ENCODE measurements around the gene ZDHHC14.
"Not testable (repeated sequence)": the region's sequence is repeated elsewhere in the genome, so short reads cannot be mapped to it uniquely, and the experiment has no call there.

ZDHHC14 gene

GRCh38 chr6:157569543-157569942 is 188.6 kb downstream of the ZDHHC14 start:
- DNase-seq (ENCODE audit: low read depth, low spot score), result no peak

DNA sequence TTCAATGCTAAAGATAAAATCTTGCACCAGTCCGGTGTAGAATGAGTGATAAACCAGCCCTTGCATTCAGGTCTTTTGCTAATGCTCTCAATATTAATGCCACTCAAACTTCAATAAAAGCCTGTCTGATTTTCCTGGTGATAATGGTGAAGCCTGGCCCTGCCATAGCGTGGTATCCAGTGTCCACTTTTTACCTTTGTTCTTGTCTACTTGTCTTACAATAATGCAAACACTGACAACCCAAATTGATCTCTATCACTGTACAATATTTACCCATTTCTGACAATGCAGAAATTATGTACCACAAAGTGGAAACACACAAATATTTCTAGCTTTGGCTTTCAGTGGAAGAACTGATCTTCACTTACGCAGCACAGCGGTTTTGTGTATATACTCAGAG is 189.1 kb downstream of the ZDHHC14 start:
- no peak for DNase-seq (ENCODE audit: low read depth, low spot score)

DNA sequence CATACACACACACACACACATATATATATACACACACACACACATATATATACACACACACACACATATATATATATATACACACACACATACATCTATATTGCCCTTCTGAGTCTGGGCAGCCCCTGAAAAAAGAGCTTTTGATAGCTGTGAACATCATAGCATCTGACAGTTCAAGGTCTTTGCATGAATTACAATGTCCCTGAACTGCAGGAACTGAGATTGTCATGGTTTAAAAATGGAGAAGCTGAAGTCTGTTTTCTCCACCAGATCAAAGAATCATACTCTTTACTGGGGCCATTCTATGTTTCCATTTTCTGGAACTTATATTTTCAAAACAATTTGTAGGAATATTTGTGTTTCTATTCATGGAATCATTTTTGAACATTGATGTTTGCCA is 189.8 kb downstream of the ZDHHC14 start:
- DNase-seq (ENCODE audit: low read depth, low spot score), result no peak

DNA sequence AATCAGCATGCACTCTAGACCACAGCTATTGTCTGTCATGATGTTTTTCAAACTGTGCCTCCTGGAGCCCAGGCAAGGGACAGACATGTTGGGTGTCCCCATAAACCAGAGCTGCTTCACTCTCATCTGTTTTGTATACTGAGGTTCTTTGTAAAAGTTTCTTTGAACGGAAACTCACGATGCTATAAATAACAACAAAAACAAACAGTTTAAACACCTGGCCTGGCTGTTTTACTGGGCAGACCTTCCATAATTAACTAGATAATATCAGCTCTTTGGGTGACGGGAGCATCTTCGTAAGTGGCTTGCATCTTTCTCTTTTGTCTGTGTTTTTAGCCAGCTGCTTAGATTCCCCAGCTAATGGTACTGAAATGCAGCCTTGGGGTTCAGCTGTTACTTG is 190.3 kb downstream of the ZDHHC14 start:
- no peak for DNase-seq (ENCODE audit: low read depth, low spot score)

DNA sequence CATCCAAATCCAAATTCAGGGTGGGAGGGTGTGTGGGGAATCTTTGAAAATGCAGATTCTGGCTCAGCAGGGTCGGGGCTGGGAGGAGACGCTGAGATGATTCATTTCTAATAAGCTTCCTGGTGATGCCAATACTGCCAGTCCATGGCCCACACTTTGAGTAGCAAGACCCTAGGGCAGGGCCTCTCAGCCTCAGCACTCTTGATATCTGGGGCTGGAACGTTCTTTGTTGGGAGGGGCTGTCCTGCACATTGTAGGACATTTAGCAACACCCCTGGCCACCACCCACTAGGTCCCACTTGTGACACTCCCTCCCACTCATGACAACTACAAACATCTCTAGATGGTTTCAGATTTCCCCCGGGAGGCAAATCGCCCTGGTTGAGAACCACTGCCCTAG is 191.0 kb downstream of the ZDHHC14 start:
- no peak for DNase-seq (ENCODE audit: low read depth, low spot score)

GRCh38 chr6:157574851-157575424 is 193.9 kb downstream of the ZDHHC14 start:
- DNase-seq (ENCODE audit: low read depth, low spot score), result no peak

DNA sequence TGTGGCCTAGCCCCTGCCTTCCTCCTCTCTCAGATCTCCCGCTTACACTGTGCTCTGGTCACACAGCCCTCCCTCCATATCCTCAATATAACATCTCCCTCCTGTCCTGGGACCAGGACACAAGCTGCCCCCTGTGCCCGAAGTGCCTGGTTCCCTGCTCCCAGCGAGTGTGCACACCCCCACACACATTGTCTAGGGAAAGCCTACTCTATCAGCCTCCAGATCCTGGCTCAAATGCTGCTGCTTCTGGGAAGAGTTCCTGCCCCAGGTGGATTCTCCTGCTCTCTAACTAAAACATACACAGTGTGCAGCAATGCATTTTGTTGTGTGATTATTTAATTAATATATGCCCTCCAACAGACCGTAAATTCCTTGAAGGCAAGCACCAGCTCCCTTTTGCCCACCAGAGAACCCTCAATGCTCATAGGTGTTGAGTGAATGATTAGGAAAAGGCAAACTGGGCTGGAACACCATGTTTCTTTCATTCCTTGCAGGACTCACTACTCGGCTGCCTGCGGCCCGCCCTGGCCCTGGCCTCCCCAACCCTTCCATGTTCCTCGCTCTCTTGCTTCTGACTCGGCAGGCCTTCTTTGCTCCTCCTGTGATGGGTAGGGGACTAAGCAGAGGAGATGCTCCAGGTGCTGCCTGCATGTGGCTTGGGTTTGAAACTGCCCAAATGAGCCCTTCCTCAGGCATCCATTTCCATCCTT is 194.6 kb downstream of the ZDHHC14 start:
- DNase-seq (ENCODE audit: low read depth, low spot score), result no peak

GRCh38 chr6:157576991-157577390 is 196.0 kb downstream of the ZDHHC14 start:
- DNase-seq (ENCODE audit: low read depth, low spot score), result not testable (repeated sequence)

DNA sequence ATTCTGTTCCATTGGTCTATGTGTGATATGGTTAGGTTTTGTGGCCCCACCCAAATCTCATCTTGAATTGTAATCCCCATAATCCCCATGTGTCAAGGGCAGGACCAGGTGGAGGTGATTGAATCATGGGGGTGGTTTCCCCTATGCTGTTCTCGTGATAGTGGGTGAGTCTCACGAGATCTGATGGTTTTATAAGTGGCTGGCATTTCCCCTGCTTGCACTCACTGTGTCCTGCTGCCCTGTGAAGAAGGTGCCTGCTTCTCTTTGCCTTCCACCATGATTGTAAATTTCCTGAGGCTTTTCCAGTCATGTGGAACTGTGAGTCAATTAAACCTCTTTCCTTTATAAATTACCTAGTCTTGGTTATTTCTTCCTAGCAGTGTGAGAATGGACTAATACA is 197.5 kb downstream of the ZDHHC14 start:
- not testable (repeated sequence) for DNase-seq (ENCODE audit: low read depth, low spot score)

DNA sequence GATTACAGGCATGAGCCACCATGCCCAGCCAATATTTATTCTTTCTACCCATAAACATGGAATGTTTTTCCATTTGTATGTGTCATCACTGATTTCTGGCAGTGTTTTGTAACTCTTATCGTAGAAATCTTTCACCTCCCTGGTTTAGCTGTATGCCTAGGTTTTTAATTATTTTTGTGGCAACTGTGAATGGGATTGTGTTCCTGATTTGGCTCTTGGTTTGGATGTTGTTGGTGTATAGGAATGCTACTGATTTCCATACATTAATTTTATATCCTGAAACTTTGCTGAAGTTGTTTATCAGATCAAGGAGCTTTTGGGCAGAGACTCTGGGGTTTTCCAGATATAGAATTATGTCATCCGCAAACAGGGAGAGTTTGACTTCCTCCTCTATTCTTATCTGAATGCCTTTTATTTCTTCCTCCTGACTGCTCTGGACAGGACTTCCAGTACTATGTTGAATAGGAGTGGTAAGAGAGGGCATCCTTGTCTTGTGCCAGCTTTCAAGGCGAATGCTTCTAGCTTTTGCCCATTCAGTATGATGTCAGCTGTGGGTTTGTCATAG is 198.6 kb downstream of the ZDHHC14 start:
- no peak for DNase-seq (ENCODE audit: low read depth, low spot score)

- no peak for DNase-seq (ENCODE audit: low read depth, low spot score)
Measured at GRCh38 chr6:157584036-157584435, 203.0 kb downstream of the ZDHHC14 start.

GRCh38 chr6:157585274-157586087 is 204.5 kb downstream of the ZDHHC14 start:
- peak; percentile 6 for DNase-seq (ENCODE audit: low read depth, low spot score)

DNA sequence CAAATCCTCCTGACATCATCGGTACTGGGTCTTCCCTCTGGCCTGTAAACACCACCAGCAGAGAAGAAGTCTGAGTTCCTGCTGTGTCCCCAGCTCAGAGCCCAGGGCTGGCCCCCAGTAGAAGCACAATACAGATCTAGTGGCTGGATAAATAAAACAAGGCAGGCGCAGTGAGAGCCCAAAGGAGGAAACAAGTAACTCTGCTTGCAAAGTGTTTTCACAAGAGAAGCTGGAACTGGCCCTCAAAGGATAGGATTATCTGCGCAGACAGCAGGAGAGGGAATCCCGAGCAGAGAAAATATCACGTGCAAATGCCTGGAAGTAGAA is 205.1 kb downstream of the ZDHHC14 start:
- DNase-seq (ENCODE audit: low read depth, low spot score), result peak; percentile 76

DNA sequence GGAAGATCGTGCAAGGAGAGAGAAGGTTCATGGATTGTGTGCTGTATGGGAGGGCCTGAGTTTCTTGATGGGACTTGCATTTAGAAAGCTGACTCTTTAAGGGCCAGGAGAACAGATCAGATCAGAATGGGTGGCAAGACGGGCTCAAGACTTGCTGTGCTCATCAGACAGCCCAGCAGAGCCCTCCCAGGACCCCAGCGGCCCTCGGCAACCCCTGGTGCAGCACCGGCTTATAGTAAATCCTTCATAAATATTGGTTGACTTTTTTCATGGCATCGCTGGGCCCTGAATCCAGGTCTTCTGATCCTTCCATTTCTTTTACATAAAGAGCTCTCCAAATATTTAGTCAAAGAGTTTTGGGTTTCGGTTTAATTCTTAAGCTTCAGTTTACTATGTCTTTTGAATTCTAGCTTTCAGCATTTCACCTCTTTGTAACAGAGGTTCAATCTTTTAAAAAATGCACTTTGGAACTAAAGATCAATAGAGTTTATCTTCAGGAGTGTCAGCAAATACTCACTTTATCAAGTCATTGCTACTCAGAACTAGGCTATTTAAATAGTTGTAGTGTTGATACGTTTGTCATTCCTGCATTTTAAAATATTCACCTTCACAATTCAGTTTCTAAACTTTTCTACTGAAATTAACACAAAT is 205.6 kb downstream of the ZDHHC14 start:
- DNase-seq (ENCODE audit: low read depth, low spot score), result no peak

GRCh38 chr6:157587127-157587926 is 206.3 kb downstream of the ZDHHC14 start:
- DNase-seq (ENCODE audit: low read depth, low spot score), result no peak

DNA sequence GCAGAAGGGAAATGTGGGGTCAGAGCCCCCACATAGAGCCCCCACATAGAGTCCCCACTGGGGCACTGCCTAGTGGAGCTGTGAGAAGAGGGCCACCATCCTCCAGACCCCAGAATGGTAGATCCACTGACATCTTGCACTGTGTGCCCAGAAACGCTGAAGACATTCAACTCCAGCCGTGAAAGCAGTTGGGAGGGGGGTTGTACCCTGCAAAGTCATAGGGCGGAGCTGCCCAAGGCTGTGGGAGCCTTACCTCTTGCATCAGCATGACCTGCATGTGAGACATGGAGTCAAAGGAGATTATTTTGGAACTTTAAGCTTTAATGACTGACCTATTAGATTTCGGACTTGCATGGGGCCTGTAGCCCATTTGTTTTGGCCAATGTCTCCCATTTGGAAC is 209.7 kb downstream of the ZDHHC14 start:
- DNase-seq (ENCODE audit: low read depth, low spot score), result not testable (repeated sequence)

GRCh38 chr6:157592541-157592940 is 211.6 kb downstream of the ZDHHC14 start:
- DNase-seq (ENCODE audit: low read depth, low spot score), result no peak

DNA sequence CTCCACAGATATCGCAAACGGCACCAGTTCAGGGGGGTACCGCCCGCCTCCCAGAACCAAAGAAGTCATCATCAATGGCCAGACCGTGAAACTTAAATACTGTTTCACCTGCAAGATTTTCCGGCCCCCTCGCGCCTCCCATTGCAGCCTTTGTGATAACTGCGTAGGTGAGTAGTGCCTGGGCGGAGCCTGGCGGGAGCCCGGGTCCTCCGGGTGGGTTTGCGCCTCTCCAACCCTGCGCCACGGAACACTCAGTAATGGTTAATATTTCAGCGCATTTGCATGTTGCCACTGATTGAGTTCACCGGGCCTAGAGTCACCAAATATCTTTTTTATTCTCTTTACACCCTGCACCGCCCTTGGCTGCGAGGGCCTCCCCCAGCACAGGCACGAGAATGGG is 212.0 kb downstream of the ZDHHC14 start:
- DNase-seq (ENCODE audit: low read depth, low spot score), result no peak

- no peak for DNase-seq (ENCODE audit: low read depth, low spot score)
Measured at GRCh38 chr6:157593596-157593995, 212.6 kb downstream of the ZDHHC14 start.

DNA sequence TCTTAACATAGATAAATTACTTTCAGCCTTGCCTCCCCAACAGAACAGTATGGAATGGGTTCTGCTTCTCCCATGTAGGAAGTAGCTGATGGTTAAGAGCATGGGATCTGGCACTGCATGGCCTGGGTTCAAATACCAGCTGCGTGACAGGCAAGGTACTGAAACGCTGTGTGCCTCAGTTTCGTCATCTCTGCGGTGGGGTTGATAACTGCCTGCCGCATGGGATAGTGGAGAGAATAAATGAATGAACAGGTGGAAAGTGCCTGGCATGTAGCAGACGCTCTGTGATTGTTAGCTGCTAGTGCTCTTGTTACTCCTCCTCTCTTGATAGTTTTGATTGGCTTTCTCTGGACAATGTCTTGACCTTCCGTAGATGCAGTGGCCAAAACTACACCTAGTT is 213.3 kb downstream of the ZDHHC14 start:
- no peak for DNase-seq (ENCODE audit: low read depth, low spot score)

DNA sequence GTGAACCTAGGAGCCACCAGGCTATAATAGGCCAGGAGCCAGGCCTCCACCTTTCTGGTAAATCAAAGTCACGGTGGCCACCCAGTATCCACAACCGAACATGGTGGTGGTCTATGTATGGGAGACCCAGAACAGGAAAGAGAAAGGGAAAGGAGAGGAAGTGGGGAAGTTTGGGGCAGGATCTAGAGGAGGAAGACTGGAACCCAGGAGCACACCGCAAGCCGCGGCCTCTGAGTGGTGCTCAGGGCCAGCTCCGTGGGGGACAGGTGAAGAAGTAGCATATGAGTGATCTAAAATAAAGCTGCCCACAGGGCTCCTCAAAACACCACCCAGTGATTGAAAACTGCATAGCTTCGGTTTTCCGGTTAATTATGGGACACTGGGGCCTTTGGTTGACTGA is 214.8 kb downstream of the ZDHHC14 start:
- no peak for DNase-seq (ENCODE audit: low read depth, low spot score)

All from brain pericyte (primary cell).